ENCODE results near the gene GJA3. TPM values are rescaled to one million over a fixed set of nuclear protein-coding genes. Genes with fewer than 3 reads are reported as not detected.

The GJA3 gene
- total and polyA plus RNA-seq, 2 of the 8 experiments (the other 6 are each of a cell fraction or from before 2014, with no cell fraction given) = 0.12 to 0.60 TPM

GRCh38 chr13:20195801-20196200, 34.9 kb upstream of the GJA3 start (continued):
- TF ChIP-seq NRF1 (IDR thresholded peaks at IDR 0.05; ENCODE audit: low read depth, low read length) (no peak), RNF2 (IDR thresholded peaks at IDR 0.05; ENCODE audit: borderline replicate concordance, low read depth, low read length, missing control alignments, poor library complexity, severe bottlenecking) (no peak), GABPA (IDR thresholded peaks at IDR 0.05; ENCODE audit: borderline replicate concordance, insufficient read depth, low read length) (no peak), KDM4A (IDR thresholded peaks at IDR 0.05; ENCODE audit: low read depth, low read length, severe bottlenecking) (no peak)
